AG09319 (cell line): ENCODE data around the gene OPTN.
"Not testable (repeated sequence)": the region's sequence is repeated elsewhere in the genome, so short reads cannot be mapped to it uniquely, and the experiment has no call there.

ENCODE experiments used
- DNase-seq: peaks from one replicate; pipeline ENCODE4 v3.0.0-alpha.2; 2010; ENCODE audit warnings: low read depth; ENCODE audit errors: extremely low read depth
- CTCF ChIP-seq: IDR thresholded peaks from 2 replicates; pipeline ENCODE4 v1.5.1; 2011; ENCODE audit warnings: low read depth, mild to moderate bottlenecking, inconsistent platforms, low read length, moderate library complexity

The OPTN gene

GRCh38 chr10:13099666-13100348 is at the start of gene OPTN:
Gene OPTN (plus strand): TSS chr10:13100163. CDS start chr10:13109123, 8,960 bp downstream.
- DNase-seq: peak; percentile 38
- peak; percentile 83 for TF ChIP-seq CTCF

- TF ChIP-seq CTCF: no peak
- no peak for DNase-seq
Measured at GRCh38 chr10:13051126-13051694, 48.8 kb upstream of the OPTN start.

GRCh38 chr10:13053208-13053607 is 46.8 kb upstream of the OPTN start:
- not testable (repeated sequence) for DNase-seq

- no peak for TF ChIP-seq CTCF
- no peak for DNase-seq
Measured at GRCh38 chr10:13053794-13054462, 46.0 kb upstream of the OPTN start.

GRCh38 chr10:13054844-13055243 is 45.1 kb upstream of the OPTN start:
- DNase-seq: no peak
- TF ChIP-seq CTCF: no peak

GRCh38 chr10:13056456-13057077 is 43.4 kb upstream of the OPTN start:
- peak; percentile 25 for TF ChIP-seq CTCF
- no peak for DNase-seq

- no peak for DNase-seq
- TF ChIP-seq CTCF: no peak
Measured at GRCh38 chr10:13062803-13063202, 37.2 kb upstream of the OPTN start.
